NCI-H1092 treated with DMSO at 0.1 percent for 48 hours (cell line): ENCODE measurements around the gene PLA2G4E.

Experiments
- DNase-seq: peaks from one replicate; lab custom pipeline; 2025; lab: John Stamatoyannopoulos, UW

Gene PLA2G4E, protein sequence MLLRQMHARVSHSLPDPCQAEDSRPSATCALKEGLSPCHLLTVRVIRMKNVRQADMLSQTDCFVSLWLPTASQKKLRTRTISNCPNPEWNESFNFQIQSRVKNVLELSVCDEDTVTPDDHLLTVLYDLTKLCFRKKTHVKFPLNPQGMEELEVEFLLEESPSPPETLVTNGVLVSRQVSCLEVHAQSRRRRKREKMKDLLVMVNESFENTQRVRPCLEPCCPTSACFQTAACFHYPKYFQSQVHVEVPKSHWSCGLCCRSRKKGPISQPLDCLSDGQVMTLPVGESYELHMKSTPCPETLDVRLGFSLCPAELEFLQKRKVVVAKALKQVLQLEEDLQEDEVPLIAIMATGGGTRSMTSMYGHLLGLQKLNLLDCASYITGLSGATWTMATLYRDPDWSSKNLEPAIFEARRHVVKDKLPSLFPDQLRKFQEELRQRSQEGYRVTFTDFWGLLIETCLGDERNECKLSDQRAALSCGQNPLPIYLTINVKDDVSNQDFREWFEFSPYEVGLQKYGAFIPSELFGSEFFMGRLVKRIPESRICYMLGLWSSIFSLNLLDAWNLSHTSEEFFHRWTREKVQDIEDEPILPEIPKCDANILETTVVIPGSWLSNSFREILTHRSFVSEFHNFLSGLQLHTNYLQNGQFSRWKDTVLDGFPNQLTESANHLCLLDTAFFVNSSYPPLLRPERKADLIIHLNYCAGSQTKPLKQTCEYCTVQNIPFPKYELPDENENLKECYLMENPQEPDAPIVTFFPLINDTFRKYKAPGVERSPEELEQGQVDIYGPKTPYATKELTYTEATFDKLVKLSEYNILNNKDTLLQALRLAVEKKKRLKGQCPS

DNA sequence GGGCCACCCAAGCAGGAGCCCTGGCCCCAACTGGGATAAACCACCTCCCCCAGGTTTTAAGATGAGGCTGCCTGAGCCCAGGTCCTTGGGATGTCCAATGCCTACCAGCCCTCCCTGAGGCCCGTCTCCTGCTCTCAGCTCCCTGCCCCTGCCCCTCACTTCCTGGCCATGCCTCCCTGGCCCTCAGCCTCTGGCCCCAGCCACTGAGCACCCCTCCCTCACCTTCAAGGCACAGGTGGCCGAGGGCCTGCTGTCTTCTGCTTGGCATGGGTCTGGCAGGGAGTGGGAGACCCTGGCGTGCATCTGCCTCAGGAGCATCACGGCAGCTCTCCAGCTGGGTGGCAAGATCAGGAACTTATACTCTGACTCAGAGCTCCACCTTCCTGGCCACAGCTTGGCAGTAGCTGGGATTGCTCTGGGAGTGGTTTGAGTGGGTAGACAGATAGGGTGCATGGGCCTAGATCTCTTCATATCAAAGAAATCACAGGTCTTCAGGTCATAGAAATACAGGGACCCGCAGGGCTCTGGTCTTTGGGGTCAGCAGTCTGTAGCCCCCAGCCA lies at the start of gene PLA2G4E:
Gene PLA2G4E (minus strand): TSS at position 330 of the 561 bp plus-strand sequence. CDS start 12 bp downstream, at position 318.
- no peak for DNase-seq

DNA sequence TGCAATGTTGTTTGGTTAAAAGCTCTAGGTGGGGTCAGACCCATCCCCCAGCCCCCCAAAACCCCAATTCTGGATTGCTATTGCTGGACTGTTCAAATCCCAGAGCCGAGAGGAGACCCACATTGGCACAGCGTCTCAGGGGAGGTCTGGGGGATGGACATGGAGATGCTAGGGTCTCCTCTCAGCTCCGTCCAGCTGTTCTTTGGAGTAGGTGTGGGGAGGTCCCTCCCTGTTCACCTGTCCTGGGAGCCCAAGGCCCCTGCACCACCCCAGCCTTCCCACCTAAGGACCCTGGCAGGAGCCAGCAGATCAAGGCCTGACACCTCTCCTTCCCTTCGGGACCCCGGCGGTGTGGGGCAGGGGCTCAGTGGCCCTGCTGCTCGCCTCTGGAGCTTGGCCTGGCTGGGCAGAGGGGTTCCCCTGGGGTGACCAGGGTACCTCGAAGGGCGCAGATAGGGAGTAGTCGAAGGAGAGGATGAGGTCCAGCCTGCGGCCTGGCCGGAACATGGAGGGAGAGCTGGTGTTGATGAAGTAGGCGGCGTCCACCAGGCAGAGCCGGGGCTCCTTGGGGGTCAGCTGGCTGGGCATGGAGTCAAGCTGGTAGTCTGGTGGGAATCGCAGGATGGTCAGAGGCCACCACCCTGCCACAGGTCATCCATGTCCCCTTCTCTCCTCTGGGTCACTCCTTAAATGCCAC lies 49.6 kb upstream of the PLA2G4E start:
- no peak for DNase-seq

DNA sequence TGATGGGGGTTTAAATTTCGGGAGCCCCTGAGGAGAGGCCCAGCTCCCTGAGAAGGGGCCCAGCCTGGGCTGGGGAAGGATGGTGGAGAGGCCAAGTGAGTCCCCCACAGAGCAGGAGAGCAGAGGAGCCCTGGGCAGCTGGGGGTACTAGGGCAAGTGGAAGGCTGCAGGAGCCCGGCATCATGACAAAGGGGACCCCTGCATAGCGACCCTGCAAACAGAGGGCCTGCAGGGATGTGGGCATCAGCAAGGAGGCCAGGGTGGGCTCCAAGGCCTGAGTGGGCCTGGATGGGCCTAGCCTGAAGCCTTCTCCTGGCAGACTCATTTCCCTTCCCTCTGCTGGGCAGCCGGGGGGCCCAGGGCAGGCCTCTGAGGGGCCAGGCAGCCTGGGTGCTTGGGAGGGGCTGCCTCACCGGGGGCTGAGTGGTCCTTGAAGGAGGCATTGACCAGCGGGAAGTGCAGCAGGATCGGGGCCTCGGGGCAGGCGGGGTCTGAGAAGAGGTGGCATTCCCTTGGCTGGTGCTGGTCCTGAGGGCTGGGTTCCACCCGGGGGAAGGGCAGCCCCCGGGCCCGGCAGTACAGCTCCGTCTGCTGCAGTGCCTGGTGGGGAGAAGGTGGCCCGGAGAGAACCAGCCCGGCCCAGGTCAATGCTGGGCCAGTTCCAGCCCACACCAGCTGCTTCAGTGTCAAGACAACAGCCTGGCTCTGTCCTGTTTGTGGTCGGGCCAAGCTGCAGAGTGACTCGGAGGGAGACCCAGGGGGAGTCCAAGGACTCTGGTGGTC lies 48.8 kb upstream of the PLA2G4E start:
- DNase-seq = no peak

DNA sequence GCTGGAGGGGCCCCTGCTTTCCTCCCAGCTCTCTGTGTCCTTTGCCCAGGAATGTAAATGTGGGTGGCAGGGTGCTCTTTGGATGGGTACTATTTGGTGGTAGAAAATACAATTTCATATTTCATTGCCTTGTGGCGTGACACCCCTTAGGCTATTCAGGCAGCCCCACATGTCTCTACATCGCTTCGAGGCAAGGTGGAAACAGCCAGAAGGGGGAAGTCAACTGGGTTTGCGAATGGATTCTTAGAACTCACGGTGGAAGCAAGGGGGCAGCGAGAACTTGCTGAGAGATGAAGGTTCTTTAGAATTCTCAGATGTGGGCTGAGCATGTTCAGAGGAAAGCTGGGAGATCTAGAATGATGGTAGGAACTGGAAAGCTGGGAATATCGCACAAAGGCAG lies 48.2 kb upstream of the PLA2G4E start:
- DNase-seq = no peak

DNA sequence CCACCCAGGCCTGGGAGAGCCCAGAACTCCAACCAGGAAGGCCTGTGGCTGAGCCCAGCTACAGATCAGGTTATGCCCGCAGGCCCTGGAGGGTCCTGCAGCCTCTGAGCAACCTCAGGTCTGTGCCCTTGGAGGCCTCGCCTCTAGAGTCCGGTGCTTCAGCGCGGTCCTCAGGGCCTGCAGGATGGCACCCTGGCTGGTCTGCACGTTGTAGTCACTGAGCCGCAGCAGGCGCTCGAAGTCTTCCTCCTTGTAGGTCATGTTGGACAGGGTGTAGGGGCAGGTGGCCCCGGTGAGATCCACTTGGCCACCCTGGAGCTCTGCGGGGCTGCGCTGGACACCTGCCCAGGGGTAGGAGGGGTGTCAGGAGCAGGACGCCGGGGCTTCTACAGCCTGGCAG lies 47.8 kb upstream of the PLA2G4E start:
- DNase-seq = no peak

DNA sequence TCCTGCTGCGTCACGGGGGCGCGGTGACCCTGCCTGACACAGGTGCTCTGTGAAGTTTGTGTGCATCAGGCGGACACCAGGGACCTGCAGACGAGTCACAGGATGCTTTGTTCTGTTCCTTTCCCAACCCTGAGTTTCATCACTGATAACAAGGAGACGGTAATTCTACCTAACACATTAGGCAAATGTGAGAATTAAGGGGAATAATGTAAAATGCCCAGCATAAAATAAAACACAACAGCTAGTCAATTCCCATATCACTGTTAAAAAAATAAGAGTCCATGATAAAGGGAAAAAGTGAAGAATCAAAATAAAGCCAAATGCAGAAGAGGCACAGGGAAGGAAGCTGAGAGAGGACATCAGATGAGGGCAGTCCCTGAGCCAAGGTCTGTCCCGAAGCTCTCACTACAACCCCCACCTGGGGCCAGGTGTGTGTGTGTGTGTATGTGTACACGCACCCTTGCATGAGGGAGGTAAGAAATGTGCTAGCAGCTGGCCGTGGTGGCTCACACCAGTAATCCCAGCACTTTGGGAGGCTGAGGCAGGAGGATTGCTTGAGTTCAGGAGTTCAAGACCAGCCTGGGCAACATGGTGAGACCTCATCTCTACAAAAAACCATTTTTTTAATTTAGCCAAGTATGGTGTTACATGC lies 46.0 kb upstream of the PLA2G4E start:
- DNase-seq = no peak

DNA sequence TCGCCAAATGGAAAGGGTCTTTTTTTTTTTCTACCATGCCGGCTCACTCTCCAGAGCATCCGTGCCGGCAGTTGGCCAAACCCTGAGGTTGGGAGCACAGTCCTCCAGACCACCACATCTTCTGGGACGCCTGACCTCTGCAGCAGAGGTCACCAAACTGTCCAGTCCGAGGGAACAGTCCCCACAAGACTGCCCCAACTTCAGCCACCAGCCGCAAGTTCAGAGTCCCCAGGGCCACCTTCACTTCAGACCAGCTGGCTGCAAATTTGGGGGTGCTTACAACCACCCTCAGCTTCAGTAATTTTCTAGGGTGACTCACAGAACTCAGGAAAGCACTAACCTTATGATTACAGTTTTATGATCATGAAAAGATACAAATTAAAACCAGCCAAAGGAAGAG lies 44.6 kb upstream of the PLA2G4E start:
- no peak for DNase-seq

DNA sequence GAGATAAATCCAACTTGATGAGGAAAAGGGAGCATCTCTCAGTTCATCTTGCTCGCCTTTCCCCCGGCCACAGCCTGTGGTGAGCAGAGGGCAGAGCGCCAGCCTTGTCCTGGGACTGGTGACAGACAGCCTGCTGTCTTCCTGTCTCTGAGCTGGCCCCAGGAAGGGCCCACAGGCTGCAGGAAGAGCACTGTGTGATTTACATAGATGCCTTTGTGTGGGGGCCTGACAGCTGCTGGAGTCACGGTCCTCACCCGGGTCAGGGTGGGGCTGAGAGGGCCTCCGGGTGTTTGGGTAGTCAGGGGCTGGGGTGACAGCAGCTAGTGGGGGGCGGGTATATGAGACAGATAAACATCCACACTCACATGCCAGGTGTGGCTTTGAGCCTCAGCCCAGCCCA lies 44.2 kb upstream of the PLA2G4E start:
- no peak for DNase-seq

DNA sequence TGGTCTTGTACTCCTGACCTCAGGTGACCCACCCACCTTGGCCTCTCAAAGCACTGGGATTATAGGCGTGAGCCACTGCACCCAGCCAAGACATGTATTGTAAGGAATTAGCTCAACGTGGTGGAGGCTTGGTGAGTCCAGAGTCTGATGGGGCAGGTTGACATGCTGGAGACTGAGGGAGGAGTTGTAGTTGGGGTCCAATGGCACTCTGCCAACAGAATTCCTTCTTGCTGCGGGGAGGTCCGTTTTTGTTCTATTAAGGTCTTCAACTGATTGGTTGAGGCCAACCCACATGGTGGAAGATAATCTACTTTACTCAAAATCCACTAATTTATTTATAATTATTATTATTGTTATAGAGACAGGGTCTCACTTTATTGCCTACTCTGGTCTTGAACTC lies 43.4 kb upstream of the PLA2G4E start:
- DNase-seq = no peak

DNA sequence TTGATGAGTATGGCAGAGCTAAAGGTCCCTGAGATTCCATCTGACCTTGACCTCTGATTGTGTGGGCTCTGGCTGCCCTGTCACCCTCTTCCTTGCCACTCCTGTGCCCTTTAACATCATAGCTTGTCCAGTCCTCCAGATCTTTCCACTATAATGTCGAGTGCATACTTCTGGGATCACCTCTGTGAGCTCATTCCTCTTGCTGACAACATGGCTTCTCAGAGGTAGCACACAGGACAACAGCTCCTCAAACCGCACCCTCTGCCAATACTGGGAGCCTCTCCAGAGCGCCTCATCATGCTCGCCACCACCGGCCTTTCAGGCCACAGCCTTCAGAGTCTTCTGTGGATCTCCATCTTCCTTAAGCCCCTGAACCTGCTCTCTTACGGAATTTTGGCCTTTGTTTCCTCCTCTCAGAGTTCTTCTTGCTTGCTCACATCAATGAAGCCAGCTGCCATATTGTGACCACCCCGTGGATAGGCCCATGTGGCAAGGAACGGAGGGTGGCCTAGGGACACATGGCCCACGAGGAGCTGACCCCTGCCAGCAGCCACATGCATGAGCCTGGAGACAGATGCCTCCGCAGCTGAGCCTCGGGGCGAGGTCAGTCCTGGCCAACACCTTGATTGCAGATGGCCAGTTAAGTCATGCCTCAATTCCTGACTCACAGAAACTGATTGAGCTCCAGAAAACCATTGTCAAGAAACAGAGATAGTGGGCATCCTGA lies 42.4 kb upstream of the PLA2G4E start:
- DNase-seq = no peak

DNA sequence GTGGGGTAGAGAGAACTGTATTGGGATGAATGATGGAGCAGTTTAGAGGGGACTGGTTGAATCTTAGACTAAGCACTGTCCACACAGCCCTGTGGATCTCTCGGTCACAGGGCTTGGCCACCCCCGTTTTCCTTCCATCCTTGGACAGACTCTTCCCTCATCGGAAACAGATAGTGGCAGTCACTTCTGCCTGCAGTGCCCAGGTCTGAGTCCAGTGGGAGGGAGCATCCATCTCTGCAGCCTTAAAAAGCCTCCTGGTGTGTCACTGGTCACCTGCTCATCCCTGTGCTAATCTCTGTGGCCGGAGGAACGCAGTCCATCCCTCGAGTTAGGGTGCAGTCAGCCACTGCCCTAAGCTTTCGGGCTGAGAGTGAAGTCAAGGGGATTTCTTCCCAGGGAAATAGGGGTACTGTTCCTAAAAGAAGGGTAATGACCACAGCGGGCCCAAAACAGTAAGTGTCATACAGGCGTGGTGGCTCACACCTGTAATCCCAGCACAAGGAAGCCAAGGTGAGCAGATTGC lies 41.5 kb upstream of the PLA2G4E start:
- DNase-seq = no peak

DNA sequence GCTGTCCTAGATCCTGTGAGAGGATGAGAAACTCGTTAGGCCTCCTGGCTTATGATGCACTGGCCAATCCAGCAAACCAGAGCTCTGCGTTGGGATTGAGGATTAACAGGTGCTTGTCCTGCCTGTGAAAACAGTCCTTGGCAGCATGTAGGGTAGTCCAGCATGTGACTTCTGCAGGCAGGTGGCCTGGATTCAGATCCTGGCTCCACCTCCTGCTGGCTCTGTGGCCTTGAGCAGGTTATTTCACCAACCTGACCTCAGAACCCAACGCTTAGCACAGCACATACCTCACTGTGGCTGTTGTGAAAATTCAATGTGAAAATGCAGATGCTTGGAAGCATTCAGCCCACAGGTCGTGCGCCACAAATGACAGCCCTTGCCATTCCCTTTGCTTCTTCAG lies 40.0 kb upstream of the PLA2G4E start:
- DNase-seq = no peak

DNA sequence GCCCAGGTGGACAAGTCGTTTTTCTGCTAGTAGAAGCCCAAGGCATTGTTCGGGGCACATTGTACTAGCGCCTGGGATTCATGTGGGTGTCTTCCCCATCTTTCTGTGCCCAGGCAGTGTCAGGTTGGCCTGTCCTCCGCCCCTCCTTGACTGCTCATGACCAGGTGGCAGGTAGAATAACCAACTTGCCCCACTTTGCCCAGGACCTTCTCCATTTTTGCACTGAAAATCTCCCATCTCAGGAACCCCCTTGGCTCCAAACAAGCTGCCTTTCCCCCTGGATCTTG lies 39.6 kb upstream of the PLA2G4E start:
- DNase-seq = no peak

DNA sequence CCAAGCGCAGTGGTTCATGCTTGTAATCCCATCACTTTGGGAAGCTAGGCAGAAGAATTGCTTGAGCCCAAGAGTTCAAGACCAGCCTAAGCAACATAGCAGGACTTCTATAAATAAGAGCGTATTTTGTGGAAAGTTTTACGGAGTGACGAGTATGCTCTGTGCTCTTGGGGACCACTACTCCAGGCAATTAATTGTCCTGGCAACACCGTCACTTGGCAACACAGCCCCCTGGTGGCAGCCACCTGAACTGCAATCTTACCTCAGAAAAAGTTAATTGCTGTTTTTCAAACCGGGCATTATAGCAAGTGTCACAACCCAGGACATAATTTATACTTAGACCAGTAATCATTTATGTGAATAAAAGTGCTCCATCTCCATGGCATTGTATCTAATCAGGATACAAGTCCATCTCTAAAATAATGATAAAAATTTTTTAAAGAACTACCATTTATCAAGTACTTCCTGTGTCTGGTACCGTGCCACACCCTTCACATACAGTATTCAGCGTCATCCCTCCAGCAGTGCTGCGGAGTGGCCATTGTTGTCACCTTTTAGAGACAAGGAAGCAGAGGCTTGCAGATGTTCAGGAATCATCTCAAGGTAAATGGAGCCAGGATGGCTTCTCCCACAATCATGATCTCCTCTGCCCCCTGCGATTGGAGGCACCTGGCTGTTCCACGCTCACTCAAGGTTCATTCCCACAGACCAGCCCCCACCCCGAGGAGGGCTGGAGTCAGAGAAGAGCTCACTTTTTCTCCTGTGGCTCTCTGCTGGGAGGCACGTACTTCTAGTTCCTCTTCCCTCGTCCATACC lies 39.0 kb upstream of the PLA2G4E start:
- DNase-seq = peak; percentile 3

DNA sequence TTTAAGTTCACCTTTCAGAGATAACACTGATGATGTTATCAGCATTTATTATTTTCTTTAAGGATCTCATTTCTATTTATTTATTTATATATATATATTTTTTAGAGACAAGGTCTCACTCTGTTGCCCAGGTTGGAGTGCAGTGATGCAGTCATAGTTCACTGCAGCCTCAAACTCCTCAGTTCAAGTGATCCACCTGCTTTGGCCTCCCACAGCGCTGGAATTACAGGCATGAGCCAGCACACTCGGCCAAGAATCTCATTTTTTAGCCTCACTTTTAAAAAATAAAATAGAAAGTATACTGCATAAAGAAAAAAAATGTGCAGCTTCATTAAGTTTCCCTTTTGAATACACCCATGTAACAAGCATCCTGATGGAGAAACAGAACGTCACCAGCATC lies 37.9 kb upstream of the PLA2G4E start:
- no peak for DNase-seq

DNA sequence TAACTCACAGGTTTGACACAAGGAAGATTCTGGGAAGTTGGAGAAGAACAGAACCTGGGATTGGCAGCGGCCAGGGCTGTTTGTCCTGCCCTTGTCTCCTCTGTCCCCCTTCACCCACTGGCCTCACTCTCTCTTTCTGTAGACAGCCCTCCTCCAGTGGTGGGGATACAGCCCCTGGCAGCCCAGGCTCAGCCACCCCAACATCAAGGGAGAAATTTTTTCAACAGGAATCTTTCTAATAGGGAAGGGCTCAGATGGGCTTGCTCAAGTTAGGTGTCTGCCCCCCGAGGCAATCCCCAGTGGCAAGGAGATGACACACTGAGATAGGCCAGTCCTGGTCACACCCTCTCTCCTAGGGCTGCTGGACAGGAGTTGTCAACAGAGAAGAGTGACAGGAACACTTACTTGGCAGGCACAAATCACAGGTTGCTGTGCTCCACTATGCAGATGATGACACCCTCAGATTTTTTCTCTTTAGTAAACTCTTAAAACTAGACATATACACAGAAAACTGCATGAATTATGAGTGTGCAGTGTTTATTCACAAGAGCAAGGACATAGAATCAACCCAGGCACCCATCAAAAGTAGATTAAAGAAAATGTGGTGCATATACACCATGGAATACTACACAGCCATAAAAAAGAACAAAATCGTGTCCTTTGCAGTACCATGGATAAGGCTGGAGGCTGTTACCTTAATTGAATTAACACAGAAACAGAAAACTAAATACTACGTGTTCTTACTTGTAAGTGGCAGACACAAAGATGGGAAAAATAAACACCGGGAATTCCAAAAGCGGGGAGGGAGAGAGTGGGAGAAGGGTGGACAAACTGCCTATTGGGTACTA lies 37.2 kb upstream of the PLA2G4E start:
- no peak for DNase-seq

DNA sequence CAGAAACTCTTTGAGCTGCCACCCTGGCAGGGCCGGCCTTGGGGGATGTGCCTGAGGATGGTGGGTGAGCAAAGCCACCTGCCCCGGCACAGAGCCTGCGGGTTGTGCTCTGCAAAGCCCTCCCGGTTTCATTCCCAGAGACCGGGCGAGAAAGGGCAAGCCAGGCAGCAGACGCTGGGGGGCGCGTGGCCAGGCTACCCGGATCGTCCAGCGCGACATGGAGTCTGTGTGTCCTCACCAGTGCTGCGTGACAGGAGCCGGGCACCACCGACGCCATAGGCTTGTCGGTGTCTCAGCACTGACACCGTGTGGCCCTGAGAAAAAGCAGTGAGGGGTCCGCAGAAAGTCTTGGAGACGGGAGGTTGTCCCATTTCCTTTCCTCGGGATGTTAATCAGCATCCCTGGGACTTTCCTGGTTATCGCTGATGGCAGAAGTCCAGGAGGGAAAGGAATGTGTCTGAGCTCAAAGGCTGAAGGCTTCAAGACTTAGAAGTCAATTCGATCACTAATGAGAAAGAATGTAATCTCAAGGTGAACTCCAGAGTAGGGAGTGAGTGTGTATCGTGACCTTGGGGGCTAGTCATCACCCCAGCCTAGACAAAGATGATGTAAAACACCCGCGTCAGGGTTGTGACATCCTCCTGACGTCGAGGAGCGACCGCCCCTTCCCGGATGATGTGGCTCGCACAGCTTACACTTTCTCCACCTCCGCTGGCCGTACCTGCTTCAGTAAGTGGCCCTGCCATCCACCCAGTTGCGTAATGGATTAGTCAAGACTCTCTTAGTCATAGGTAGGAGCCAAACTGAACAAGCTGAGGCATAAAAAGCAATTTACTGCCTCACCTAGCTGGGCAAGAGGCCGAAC lies 36.3 kb upstream of the PLA2G4E start:
- DNase-seq = peak; percentile 48

DNA sequence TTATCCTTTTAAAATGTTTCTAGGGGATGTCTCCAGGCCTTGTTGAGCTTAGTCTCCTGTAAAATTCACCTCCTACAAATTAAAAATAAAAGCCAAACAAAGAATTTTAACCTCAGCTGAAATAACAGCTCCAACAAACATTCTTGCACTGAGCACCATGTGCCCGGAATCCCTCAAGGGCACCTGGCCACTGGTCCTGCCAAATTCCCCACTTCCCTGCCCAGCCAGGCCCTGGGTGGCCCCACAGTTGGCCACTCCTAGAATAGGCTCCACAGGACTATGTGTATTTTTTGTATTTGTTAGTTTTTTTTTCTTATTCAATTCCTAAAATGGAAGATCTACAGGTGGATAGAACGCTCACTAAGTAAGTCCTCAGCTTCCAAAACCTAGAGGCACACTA lies 33.1 kb upstream of the PLA2G4E start:
- no peak for DNase-seq
